GM23248 (cell line): ENCODE measurements around the gene MYCL.

ENCODE experiments used
- EZH2 ChIP-seq: fragments of 200-600 bp; sonication (generic); IDR thresholded peaks from 2 replicates; pipeline ENCODE4 v1.6.1; 2018; ENCODE audit warnings: antibody characterized with exemption, mild to moderate bottlenecking; ENCODE audit not compliant: insufficient read depth, poor library complexity, severe bottlenecking
- EZH2phosphoT487 ChIP-seq: fragments of 200-600 bp; sonication (generic); IDR thresholded peaks from 2 replicates; pipeline ENCODE4 v1.6.1; 2018; ENCODE audit warnings: antibody characterized with exemption, moderate library complexity, mild to moderate bottlenecking, low read depth; ENCODE audit not compliant: insufficient read depth

DNA sequence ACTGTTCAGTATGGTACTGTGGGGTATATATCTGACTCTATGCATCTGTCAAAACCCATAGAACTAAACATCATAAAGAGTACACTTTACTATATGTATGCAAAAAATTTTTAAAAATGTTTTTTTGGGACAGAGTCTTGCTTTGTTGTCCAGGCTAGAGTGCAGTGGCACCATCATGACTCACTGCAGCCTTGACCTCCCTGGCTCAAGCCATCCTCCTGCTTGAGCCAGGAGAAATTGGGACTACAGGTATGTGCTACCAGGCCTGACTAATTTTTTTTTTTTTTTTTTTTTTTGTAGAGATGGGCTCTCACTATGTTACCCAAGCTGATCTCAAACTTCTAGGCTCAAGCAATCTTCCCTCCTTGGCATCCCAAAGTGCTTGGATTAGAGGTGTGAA, 29.9 kb downstream of the MYCL start:
- TF ChIP-seq EZH2: no peak
- TF ChIP-seq EZH2phosphoT487: no peak
